GM21360 (cell line): ENCODE results near the gene GTF2A1.
A peak's percentile ranks its signal among the peaks of the same experiment; 100 is the strongest.

Experiments
- ATAC-seq: cut with Tn5 transposase; IDR thresholded peaks from one replicate; pipeline ENCODE4 v1.9.1; 2021; ENCODE audit warnings: mild to moderate bottlenecking, moderate library complexity; ENCODE audit not compliant: unreplicated experiment

Gene GTF2A1

DNA sequence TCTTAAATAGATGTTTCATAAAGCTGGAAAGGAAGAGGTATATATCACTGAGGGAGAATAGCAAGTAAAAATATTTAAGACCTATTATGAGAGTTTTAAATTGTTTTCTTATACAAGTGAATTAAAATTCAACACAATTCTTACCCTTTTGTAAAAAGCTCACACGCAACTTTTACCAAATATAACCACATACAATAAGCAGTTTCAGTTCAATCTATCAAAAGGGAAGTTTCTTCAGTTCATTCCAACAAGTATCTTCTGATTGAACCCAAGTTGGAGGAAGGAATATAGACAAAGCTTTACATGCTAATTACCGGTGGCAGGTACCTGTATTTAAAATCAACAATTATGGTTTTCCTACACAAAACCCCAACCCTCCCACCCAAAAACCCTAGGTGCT lies 41.1 kb downstream of the GTF2A1 start:
- no peak for ATAC-seq

DNA sequence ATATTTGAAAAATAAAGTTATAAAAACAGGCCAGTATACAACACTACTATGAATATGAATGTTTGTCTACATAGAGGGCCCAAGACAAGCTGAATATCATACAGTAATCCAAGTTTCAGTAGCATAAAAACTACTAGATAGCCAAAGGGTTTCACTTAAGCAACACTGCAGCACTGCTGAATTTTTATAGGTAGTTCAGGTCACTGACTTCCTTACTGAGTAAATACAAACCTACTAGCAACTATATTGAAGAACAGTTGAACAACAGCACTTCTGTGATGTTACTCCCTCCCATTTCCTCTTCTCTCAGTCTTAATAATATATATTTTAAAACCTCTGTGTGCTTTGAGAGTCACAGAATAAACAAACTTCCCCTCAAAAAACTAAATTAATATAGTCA lies 42.7 kb downstream of the GTF2A1 start:
- ATAC-seq = peak; percentile 72

DNA sequence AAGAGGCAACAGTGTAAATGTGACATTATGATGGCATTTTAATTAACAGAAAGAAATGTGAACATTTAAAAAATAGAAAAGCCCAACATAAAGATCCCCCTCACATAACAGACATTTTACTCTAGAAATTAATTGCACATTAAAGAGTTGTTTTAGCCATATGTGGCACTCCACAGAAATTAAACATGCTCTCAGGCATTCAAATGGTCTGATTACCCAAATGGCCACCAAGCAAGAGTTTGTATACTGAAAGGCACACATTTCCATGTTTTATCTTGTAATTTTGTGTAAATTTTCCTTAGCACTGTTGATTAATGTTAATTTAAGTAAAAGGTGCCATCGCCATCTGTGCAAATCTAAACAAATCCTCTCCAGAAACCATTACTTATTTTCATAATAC lies 43.5 kb downstream of the GTF2A1 start:
- ATAC-seq = no peak

DNA sequence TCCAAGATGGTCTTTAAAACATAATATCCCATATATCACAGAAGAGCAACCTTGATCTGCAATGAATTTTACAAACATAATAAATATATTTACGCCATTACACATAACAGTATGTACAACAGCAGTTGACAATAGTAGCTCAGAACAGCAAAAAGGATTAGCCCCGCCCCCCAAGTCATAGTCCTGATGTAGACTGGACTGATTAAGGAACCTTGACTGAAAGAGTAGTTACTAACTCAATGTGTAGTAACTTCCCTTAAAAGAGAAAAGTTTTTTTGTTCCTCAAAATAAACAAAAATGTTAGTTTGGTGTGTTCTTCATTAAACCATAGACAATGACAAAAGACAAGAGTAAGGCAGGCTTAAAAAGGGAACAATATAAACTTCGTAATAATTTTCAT lies 44.5 kb downstream of the GTF2A1 start:
- ATAC-seq = no peak

DNA sequence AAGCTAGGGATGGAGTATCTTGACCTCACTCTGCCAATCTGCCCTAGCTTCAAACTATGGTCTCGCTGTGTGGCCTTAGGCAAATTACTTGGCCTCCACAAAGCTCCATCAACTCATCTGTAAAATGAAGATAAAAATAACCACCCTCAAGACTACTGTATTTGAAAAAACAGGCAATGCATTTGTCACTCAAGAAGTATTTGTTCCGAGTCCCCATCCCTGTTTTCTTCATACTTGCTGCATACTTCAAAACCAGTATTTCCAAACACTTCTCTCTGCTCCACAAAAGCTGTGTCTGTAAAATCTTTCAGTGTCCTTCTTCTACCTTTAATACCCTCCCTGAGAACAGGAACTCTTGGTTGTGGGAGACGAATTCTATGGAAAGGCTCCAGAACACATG lies 47.9 kb downstream of the GTF2A1 start:
- peak; percentile 6 for ATAC-seq

DNA sequence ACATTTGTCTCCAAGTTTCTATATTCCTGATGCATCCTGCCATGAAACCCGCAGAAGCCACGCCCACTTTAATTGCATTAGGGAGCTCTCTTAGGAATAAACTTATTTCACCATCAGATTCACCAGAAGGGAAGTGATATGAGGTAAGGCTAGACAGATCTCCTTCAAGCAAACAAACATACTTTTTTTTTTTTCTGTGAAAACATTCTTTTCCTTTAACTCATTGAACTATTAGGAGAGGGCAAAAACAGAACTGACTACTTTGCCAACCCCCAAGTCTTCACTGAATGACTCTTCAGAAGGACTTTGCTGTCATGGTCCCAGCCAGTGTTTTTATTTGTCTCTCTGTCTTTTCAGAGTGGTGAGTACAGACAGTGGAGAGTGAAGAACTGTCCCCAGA lies 48.4 kb downstream of the GTF2A1 start:
- ATAC-seq = peak; percentile 27

DNA sequence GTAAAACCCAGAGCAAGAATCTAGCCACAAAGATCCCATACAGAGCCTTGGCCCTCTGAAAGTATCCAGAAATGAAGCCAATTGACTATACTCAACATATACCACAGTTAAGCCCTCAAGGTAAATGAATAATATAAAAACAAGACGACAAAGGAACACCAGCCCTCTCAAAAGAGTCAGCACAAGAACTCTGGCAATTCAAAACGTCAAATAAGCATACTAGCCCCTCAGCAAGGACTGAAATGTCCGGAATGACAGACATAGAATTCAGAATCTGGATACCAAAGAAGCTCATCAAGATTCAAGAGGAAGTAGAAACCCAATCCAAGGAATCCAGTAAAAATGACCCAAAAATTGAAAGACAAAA lies 49.9 kb downstream of the GTF2A1 start:
- peak; percentile 0 for ATAC-seq

DNA sequence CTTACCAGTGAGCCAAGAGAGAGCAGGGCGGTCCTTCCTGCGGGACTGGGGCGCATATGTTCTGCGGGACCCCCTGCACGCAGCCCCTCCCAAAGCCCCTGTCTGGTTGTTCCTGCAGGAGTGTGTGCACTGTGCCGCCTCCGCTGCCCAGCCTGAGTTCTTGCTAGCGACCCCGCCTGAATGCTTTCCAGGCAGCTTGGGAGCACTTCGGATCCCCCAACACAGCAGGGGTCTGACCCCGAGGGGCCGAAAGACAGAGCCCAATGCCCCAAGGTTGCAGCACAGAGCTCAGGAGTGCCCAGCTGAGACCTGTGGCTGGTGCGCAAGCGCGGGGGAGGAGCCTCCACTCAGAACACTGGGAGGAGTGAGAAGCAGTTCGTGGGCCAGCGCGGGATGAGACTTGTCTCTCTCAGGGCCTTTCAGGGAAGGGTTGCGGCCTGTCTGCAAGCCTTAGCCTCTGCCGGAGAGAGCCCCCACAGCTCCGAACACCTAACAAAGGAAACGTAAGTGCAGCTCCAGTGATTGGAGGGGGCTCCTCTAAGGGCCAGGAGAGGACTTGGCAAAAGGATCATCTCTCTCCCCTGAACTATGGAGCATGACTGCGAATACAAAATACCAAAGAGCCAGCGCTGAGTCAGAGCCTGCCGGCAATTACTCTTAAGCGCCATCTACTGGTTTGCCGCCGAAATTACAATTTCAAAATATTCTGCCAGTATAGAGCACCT lies 50.5 kb downstream of the GTF2A1 start:
- ATAC-seq = peak; percentile 91

DNA sequence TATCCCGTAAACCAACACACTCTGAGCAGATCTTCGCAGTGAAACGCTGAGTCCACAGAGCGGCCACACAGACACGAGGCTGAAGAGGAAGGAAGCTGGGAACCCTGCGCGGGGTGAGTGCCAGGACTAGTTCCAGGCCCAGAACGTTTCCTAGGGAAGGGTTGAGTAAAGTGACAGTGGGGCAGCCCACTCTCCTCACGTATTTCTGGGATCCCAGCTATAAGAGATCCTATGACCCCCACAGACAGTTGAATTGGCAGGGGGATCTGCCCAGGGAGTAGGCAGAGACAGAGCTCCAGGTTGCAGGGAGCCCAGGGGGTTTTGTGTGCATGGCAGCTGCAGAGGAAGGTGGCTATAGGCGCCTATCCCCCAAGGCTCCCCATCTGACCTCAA lies 51.1 kb downstream of the GTF2A1 start:
- peak; percentile 28 for ATAC-seq

DNA sequence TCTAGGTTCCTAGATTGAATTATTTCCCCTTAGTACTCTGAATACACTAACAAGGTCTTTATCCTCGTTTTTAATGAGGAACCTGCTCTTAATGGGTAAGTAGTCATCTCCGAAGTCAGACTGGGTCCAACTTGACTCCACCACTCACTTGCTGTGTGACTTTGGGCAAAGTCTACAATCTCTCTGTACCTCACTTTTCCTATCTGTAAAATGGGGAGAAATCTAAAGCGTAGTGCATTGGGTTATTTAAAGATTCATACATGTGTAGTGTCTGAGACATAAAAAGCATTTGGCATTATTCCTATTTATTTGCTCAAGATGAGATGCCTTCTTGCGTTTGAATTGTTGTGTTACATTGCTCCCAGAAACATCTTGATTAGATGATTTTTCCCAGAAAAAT lies 51.5 kb downstream of the GTF2A1 start:
- ATAC-seq = no peak

DNA sequence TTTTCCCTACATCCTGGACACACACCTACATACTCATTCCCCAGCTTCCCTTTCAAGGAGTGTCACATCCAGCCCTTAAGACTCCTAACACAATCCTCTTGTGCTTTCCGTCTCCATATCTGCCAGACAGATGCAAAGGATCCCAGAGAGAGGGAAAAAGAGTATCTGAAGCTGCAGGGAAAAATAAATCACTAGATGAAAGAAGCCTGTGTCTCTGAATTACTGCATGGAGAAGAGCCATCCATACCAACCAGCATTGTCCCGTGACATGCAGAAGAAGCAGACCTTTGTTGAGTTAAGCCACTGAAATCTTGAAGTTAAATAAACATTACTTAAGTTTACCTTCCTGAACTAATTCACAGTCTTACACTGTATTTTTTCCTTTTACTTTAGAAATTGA lies 54.6 kb downstream of the GTF2A1 start:
- no peak for ATAC-seq

DNA sequence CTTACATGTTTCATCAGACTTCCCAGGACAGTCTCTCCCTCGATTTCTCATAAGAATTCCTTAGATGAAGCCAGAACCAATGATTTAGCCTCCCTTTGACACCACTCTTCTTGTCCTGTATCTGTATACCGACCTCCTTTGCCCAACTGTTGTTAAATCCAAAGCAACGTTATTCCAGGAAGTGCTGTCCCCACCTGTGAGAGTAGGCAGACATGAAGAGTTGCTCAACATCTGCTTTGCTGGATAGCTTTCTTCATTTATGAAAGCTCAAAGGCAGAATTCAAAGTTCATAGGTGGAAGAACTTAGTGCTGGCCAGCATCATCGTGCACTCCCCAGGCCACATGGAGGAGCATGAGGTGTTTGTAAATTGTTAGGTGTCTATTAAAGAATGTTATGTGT lies 55.6 kb downstream of the GTF2A1 start:
- no peak for ATAC-seq

DNA sequence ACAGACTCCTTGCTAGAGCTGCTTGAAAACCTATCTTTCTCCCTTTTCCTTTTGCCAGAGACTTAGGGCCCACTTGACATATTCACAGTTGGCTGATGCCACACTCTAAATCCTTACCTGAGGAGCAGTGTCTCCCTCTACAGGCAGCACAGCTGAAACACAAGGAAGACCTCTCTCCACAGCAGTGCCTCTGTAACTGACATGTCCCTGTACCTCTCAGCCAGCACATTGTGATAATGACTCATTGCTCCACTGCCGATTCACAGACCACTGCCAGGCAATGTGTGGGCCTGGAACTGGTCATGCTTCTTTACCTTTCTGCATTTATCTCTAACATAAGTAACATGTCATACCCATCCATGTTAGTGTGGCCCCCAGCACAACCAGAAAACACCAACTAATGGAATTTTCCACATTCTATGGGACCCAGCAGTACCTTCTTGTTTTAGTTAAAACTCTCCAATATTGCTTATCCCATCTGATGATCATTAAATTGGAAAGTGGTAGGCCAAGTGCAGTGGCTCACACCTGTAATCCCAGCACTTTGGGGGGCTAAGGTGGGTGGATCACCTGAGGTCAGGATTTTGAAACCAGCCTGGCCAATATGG lies 56.5 kb downstream of the GTF2A1 start:
- peak; percentile 95 for ATAC-seq

DNA sequence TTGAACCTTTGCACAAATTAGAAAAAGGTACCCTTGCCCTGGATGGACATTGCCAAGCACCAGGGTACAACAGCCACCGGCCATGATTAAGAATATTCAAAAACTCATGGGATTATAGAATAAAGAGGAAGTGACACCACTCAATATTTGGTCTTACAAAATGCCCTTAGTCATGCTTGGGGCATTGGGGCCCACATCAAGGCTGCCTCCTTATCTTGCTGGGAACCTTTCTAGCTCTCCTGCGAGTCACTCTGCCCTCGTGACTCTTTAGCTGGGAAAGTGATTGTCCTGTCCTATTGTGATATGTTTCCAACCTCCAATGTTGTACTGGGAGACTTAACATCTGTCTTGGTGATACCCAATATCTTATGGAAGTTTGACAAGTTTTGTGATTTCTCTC lies 57.8 kb downstream of the GTF2A1 start:
- no peak for ATAC-seq

DNA sequence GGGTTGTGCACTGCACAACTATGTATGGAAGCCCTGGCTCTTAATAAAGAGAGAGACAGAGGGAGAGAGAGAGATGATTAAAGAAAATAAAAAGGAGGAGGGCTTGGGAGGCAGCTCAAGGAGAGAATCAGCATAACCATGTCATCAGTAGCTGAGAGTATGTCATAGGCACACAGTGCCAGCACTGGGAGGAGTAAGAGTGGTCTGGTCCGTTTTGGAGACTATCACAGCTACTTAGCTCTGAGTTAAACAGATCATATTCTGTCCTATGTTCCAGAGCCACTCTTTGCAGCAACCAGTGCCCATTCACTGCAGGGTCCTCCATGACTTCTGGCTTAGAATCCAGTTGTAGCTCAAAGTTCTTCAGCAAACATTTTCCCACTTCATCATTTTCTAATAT lies 59.0 kb downstream of the GTF2A1 start:
- no peak for ATAC-seq

DNA sequence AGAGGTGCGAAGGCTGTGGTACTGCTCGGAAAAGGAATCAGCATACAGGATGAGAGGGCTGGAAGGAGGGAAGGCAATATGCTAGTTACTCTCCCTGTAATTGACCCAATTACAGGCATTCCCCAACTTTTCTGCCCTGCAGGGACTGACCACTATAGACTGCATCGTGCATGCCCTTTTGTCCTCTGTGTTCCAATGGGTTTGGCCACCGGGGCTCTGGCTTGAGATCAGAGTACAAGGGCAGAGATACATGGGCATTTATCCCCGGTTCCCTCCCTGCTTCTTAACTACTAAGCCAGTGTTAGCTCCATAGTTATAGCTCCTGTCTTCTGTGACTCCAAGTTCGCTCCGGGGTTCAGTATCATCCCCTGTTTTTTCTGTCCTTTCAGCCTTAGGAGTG lies 59.7 kb downstream of the GTF2A1 start:
- no peak for ATAC-seq

DNA sequence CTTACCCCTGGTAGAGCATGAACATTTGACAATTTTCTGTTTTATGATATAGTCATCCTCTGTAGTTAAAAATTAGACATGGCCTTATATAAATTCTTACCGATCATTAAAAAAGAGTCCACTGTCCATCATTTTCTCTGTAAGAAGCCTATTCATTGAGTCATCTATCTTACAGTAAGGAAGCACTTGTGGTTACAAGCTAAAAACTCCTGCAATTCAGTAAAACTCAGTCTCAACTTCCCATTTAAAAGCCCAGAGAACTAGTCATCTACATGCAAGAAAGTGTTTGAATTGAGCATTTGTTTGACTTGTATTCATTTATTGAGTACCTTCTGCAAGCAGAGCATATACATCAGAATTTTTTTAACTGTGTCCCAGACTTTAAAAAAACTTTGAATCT lies 63.3 kb downstream of the GTF2A1 start:
- ATAC-seq = no peak

DNA sequence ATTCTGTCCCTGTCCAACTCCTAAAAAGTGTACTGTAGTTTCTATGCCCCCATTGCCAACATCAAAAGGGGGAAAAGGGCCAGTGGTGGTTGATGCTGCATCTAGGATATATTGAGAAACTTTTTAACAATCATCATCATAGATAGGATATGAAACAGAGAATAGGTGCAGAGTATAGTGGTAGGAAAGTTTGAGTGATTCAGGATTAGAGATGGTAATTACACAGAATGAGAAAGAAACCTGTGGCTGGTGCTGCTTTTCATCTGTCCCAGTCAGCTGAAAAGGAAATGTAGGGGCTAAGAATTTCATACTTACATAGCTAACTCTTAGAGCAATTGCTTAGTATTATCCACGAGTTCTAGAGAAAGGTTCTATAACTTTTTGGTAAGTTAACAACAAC lies 67.6 kb downstream of the GTF2A1 start:
- peak; percentile 77 for ATAC-seq

DNA sequence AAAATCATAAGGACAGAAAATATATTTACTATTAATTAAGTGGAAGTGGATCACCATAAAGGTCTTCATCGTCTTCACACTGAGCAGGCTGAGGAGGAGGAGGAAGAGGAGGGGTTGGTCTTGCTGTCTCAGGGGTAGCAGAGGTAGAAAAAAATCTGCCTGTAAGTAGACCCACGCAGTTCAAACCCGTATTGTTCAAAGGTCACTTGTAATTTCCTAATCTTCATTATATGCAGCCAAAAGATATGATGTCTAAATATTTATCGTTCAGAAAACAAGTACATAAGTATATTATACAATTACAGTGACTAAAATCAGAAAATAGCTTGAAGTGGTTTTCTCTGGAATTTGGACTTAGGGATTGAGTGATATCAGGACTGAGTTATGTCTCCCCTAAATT lies 72.1 kb downstream of the GTF2A1 start:
- ATAC-seq = no peak

DNA sequence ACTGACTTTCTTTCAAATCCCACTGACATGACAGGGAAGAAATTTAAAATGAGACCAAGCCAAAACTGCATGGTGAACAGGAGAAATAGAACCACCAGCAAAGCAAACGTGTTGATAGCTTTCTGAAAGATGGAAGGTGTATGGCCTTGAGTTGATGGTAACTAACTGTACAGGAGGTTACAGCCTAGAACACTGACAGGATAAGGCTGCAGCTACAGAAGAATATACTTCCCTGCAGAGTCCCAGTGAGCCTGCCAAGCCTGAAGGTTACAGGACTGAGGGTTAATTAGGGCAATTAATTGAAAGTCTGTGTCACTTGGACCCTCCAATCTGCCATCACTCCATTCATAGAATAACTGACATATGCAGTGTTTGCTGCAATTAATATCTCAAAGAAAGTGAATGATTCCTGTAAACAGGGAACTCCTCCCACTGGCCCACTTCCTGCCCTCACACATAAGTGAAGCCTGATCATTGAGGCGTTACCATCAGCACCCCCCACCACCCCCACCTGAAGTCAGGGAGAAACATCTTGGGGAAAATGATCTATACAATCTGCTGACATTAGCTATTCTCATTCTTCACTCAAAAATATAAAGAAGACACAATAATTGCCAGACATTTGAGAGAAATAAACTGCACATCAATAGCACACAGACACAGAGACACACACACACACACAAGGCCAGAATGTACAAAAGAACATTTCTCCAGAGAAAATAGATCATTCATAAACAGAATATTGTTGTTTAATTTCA lies 73.4 kb downstream of the GTF2A1 start:
- ATAC-seq = peak; percentile 62

DNA sequence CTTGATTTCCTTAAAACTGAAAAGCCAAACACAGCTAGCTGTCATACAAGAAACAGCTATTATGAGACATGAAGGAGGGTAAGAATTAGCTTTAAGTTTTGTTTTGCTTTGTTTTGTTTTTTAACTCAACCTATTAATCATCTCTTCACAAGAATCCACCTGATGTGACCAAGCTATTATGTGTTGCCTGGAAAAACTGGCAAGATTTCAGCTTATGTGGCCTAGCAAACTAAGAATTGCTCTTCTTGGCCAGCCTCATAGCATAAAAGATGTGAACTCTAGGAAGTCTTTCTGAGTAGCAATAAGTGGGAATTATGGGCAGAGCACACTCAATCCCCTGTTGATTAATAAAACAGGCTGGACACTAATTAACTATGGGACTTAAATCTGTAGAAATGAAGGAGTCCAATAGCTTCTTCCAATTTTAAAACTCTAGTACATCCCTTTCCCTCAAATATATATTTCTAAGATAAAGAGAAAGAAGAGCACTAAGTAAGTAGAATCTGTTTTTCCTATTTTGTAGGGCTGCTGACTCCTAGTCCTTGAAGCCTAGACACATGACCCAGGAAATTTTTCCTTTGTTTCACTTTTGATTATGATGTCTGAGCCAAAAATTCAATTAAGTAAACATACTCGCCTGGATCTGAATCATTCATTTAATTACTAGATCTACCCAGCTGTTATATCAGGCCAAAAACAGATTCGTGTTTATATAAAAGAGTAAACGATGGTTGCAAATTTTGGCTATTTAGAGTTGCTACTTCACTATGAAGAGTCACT lies 75.7 kb downstream of the GTF2A1 start:
- no peak for ATAC-seq

DNA sequence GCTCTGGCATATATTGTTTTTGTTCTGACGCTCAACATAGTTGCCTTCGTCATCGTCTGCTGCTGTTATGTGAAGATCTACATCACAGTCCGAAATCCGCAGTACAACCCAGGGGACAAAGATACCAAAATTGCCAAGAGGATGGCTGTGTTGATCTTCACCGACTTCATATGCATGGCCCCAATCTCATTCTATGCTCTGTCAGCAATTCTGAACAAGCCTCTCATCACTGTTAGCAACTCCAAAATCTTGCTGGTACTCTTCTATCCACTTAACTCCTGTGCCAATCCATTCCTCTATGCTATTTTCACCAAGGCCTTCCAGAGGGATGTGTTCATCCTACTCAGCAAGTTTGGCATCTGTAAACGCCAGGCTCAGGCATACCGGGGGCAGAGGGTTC lies 77.0 kb downstream of the GTF2A1 start:
- no peak for ATAC-seq
